ENCODE data around the gene TMEM243. TPM values are rescaled to one million over a fixed set of nuclear protein-coding genes. Genes with fewer than 3 reads are reported as not detected.
A peak's percentile ranks its signal among the peaks of the same experiment; 100 is the strongest.
"Not testable (repeated sequence)": the region's sequence is repeated elsewhere in the genome, so short reads cannot be mapped to it uniquely, and the experiment has no call there.

Gene TMEM243, protein sequence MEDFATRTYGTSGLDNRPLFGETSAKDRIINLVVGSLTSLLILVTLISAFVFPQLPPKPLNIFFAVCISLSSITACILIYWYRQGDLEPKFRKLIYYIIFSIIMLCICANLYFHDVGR
- total RNA-seq, result 8.7 and 11.2 TPM in 2 replicates

DNA sequence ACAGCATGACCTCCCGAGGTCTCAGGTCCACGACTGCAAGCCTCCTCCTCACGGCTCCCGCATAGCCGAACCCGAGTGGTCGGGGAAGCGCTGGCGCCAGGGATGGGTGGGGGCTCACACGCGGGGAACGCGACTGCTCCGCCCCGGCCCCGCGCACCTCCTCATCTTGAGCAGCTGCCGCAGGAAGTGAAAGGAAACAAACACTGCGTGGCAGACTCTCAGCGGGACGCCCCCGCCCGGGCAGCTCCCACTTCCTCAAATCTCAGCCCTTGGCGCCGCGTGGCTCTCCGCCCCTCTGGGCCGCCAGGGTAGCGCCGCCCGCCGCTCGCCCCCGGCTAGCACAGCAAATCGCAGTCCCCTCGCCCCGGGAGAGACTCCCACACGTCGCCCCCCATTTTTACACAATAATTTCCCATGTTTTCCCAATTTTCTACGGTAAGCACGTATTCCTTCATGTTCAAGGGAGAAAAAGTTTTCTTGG lies at the start of gene TMEM243:
Gene TMEM243, minus strand, starts transcription at position 188 of the 481 bp plus-strand sequence. CDS start 229 bp downstream, outside the sequence.
- peak in 1 of 2 donors; percentile 88 for DNase-seq (ENCODE audit: low read depth in 2 of 2)

DNA sequence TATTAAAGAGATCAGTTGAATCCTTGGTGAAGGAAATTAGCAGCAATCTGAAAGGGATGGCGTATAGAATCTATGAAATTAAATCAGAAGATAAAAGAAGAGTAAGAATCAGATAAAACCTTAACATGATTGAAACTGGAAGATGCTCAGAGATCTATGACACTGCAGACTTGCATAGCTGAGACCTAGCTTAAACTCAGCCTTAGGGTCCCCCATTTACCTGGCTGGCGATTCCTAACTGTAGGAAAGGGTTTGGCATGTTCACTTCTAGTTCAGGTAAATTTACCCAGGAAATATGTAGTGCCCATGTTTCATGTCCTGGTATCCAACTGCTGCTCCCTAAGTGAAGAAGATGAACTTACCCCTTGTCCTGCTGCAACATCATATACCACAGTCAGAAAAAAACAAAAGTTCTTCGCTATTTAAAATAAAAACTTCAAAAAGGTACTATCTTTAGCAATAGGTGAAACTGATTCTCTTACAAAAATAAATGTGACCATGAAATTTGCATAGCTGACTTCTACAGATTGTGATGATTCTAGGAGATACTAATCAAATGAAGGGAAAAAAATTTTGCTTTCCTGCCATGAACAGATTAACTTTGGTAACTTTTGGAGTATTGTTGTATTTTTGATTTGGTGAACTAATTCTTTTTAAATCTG lies 47.8 kb upstream of the TMEM243 start:
- no peak for DNase-seq (ENCODE audit: low read depth in 2 of 2)

DNA sequence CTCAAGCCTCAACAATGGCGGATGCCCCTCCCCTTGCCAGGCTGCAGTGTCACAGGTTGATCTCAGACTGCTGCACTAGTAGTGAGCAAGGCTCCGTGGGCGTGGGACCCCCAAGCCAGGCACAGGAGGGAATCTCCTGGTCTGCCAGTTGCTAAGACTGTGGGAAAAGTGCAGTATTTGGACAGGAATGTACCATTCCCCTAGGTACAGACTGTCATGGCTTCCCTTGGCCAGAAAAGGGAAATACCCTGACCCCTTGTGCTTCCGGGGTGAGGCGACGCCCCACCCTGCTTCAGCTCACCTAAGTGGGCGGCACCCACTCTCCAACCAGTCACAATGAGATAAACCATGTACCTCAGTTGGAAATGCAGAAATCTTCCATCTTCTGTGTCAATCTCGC lies 44.0 kb upstream of the TMEM243 start:
- DNase-seq (ENCODE audit: low read depth in 2 of 2), result no peak

DNA sequence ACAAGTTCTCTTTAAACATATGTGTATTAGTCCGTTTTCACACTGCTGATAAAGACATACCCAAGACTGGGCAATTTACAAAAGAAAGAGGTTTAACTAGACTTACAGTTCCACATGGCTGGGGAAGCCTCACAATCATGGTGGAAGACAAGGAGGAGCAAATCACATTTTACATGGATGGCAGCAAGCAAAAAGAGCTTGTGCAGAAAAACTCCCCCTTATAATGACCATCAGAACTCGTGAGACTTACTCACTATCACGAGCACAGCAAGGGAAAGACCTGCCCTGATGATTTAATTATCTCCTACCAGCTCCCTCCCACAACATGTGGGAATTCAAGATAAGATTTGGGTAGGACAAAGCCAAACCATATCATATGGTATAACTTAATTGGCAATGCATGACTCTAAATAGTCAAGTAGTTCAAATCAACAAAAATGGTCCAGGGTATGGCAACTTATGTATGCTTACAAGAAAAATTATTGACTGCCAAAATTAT lies 34.1 kb upstream of the TMEM243 start:
- no peak for DNase-seq (ENCODE audit: low read depth in 2 of 2)

DNA sequence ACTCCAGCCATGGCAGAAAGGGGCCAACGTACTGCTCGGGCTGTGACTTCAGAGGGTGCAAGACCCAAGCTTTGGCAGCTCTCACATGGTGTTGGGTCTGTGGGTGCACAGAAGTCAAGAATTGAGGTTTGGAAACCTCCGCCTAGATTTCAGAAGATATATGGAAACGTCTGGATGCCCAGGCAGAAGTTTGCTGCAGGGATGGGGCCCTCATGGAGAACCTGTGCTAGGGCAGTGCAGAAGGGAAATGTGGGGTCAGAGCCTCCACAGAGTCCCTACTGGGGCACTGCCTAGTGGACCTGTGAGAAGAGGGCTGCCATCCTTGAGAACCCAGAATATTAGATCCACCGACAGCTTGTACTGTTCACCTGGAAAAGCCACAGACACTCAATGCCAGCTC lies 26.1 kb upstream of the TMEM243 start:
- not testable (repeated sequence) for DNase-seq (ENCODE audit: low read depth in 2 of 2)

DNA sequence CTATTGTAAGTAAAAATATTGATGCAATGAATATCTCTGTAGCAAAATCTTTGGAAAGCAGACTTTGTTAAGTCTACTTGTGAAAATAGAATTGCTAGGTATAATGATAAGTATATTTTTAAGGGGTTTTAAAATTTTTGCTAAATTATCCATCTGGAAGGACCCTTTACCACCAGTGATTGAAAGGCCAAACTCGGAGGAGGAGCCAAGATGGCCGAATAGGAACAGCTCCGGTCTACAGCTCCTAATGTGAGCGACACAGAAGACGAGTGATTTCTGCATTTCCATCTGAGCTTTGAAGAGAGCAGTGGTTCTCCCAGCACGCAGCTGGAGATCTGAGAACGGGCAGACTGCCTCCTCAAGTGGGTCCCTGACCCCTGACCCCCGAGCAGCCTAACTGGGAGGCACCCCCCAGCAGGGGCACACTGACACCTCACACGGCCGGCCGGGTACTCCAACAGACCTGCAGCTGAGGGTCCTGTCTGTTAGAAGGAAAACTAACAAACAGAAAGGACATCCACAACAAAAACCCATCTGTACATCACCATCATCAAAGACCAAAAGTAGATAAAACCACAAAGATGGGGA lies 19.0 kb upstream of the TMEM243 start:
- DNase-seq (ENCODE audit: low read depth in 2 of 2), result not testable (repeated sequence)

DNA sequence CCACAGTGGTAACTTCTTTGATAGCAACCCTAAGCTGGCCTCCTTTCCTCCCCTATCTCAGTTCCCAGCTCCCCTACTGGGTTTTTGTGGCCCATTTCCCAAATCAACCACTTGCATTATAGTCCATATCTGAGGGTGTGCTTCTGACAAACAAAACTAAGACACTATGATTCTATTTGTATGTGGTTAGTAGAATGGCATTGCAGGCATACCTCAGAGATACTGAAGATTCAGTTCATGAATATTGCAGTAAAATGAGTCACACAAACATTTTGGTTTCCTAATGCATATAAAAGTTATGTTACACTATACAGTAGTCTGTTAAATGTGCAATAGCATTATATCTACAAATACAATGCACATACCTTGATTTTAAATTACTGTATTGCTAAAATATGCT lies 15.4 kb upstream of the TMEM243 start:
- no peak for DNase-seq (ENCODE audit: low read depth in 2 of 2)

DNA sequence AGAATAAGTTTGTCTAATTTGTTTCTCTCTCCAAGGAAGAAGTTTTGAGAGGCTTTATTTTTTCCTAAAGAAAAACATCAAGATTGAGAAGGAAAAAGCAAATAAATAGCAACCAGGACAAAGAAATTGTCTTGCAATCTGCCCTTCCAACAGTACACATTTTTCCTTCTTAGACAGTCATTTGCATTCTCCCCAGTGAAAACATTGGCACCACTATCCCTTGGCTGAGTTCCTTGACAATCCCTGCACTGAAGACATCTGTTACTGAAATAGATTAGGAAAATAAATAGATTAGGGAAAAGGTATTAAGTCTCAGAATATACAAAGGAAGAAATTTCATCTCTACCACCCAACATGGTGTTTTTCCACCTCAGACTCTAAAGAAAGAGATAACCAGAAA lies 12.2 kb upstream of the TMEM243 start:
- no peak for DNase-seq (ENCODE audit: low read depth in 2 of 2)

DNA sequence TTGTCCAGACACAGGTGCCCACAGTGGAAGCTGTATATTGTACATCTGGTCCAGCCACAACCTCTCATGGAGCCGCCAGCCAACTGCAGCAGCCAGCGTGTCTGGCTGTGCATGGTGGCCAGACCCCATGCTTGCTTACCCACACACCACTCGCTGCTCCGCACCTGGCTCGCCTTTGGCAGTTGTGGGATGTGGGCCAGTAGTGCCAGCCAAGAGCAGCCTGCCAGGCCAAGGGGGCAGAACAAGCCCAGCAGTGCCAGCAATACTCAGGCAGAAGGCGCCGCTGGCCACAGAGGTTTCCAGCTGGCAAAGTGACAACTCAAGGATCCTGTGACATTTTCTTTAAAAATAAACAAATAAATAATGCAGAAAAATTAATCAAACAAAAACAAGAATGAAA lies 11.7 kb upstream of the TMEM243 start:
- no peak for DNase-seq (ENCODE audit: low read depth in 2 of 2)

DNA sequence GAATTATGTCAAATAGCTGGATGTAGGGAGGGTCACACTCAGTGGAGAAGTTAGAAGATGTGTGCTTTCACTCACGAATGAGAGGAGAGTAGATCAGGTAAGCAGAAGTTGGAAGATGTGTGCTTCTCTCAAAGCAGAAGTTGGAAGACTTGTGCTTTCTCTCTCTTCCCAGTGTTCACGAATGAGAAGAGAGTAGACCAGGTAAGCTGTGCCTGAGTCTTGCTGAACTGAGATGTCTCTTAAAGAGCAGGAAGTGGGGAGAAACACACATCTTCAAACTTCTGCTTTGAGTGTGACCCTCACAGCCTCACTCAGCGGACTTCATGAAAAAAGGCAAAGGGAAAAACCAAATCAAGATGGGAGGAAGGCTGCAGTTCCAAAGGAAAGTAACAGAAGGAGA lies 7.0 kb upstream of the TMEM243 start:
- no peak for DNase-seq (ENCODE audit: low read depth in 2 of 2)

DNA sequence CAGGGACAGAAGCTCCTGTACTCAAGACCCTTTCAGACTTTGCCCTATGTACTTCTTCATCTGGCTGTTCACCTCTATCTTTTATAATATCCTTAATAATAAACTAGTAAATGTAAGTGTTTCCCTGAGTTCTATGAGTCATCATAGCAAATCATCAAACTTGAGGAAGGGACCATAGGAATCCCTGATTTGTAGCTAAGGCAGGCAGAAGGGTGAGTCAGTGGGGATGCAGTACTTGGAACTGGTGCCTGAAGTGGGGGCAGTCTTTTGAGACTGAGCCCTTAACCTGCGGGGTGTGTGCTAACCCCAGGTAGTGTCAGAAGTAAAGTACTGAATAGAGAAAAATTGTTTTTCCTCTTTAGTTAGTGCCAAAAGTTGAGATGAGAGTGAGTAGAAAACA lies 6.2 kb upstream of the TMEM243 start:
- DNase-seq (ENCODE audit: low read depth in 2 of 2), result no peak

DNA sequence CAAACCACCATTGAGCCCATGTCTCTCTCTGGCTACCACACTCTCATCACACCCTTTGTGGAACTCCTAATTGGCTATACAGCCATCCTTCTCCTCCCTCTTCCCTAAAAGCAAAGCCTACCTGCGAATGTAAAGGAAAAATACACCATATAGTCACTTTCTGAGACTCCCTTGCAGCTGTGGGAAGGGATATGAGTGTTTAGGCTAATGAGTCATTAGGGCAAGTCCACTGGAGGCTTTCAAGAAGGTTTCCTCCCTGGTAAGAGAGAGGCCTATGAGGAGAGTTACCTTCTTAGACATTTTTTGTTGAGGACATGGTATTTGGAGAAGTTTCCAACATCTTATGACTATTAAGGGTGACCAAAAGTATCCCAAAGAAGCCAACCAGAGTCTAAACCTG lies 4.1 kb upstream of the TMEM243 start:
- no peak for DNase-seq (ENCODE audit: low read depth in 2 of 2)

DNA sequence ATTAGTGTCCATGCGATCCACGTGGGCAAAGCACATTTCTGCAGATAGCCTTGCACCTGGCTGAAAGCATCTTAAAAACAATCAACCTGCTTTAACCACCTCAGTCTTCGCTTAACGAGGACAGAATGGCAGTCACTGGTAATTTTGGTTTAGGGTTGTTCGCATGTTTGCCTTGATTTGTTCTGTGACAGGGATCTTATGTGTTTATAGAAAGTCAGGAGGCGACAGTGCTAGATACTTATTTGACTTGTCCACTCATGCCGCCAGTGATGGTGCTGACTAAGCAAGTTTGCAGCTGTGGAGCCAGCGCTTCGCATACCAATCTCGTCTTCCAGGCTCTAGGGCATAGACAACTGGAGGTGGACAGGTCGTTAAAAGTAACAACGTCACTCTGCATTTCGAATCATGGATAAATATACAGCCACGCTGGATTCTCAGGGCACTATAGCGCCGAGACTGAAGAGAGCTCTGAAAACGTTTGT lies 1.2 kb upstream of the TMEM243 start:
- DNase-seq (ENCODE audit: low read depth in 2 of 2), result no peak

DNA sequence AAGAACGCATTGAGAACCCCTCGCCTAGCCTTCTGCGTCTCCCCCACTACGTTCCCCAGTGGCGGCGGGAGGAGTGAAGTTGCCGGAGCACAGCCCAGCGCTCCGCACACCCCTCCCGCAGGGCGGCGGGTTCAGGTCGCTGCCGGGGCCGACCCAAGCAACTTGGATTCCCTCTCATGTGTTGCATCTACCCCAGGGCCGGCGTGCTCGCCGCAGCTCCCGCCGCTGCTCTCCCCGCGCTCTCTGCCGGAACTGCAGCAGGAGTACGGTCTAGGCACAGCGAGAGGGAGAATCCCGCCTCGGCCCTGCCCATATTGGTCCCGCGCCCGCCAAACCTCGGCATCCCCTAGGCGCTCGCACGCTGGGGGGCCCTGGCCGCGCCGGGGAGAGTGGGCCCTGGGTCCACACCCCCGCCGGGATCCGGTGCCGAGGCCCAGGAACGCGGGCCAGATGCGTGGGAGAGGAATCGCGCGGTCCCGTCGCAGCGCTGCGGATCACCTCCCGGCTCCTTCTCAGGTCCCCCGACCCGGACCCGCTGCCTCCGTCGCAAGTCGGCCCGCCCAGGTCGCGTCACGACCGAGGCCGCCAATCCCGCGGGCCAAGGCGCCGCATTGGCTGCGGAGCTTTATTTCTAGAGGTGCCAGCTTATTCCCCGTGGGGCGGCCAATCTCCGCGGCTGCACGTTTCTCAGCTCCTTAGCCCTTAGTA lies 648 bp upstream of the TMEM243 start:
- DNase-seq (ENCODE audit: low read depth in 2 of 2), result peak in 1 of 2 donors; percentile 86

DNA sequence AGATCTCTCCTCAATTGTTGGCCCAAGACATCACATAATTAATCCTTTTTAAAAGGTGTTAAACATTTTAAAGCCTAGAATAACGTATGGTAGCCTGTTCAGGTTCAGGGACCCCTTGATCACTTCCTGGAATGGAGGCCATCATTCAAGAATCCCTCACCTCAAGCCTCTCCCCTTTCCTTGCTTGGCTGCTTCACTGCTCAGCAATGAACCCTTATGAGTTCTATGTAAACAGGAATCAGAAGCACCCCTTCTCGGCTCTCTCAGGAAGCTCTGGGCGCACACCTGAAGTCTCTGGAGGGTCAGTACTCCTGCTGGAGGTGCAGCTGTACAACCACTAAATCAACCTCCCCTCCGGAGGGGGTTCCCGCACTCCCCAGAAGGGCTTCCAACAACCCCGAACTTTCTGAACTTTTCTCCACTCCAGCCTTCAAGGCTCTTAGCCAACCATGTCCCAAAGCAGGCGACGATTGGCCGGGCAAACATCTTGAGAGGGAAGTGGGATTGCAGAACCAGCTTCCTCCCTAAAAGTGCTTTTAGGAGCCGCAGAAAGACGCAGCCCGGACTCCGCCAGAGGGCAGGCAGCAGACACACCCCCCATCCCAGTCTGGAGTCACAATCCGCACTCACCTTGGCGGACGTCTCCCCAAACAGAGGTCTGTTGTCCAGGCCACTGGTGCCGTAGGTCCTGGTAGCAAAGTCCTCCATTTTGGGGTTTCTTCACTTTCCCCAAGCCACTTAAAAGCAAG lies 562 bp downstream of the TMEM243 start:
- peak in 1 of 2 donors; percentile 46 for DNase-seq (ENCODE audit: low read depth in 2 of 2)

DNA sequence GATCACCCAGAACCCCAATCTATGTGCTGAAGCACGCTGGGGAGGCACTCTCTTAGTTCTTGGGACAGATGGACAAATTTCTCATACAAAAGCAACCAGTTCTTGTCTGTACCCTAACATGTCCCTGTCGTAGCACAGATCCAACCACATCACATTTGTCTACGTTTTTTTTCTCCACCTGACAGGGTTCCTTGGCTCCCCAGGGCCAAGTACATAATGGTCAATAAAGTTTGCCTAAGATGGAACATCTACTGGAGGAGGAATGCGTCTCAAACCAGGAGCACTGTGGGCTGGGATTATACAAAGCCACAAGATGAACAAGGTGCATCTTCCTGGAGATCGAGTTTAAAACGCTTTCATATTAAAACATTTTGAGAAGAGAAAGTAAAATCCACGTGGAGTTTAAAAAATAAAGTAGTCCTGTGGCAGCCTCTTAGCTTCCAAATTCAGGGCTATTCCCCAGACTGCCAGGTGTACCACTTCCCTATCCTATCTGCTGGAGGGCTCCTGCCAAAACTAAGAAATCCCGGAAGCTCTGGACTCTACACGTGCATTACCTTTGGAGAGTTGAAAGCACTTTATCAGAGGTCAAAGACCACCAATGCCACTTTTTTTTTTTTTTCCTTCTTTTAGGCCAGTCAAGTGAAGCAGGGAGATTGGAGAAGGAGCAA lies 1.4 kb downstream of the TMEM243 start:
- DNase-seq (ENCODE audit: low read depth in 2 of 2), result no peak

DNA sequence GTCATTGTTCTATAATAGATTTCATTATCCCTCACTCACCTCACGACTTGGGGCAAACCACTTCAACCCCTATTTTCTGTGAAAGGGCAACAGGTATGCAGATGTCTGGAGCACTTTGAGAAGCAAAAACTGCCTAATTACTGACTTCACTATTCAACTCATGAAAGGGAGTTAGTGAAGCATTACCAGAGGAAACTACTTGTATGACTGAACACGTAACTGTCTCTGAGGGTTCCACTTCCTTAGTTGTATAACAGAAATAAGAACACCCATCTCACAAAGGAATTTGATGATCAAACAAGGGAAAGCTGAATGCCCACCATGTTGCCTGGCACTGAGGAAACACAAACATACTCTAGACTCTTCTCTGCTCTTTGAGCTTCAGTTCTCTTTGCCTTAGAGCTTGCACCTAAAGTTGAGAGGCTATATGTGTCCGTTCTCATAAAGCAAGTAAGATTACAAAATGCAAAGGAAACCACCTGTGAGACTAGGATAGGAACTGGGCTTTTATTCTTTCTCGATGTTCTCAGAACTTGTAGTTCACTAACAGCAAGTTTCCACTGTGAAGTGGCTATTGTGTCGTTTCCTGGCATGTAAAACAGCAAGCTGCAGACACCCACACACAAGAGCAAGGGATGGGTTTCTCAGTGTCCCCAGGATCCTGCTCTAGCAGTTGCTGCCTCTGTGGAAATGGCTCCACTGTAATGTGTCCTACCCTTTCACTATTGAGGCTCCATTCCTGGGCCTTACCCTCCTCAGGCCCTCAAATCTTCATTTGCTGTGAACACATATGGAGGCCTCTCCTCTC lies 2.6 kb downstream of the TMEM243 start:
- peak in 1 of 2 donors; percentile 25 for DNase-seq (ENCODE audit: low read depth in 2 of 2)

DNA sequence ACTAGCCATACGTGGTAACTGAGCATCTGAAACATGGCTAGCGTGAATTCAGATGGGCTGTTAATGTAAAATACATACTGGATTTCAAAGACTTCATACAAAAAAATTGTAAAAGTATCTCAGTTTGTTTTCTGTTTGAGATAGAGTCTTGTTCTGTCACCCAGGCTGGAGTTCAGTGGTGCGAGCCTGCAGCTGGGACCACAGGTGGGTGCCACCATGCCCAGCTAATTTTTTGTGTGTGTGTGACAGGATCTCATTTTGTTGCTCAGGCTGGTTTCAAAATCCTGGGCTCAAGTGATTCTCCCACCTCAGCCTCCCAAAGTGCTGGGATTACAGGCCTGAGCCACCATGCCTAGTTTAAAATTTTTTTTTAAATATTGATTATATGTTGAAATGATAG lies 4.5 kb downstream of the TMEM243 start:
- DNase-seq (ENCODE audit: low read depth in 2 of 2), result no peak

DNA sequence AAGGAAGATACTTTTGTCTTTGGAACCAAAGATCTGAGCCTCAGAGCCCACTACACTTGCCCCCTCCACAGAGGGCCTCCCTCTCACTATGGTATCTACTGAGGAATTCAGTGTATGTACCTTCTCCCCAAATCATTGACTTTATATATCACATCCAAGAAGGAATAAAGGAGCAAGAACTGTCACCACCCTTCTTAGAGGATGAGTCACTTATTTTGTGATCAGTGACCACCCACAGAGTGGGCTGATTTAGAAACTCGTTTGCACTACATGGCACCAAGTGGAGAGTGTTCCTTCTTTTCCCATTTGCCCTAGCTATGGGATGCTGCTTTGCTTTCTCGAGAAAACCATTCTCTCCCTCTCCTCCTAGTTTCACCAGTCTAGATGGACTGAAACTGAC lies 5.7 kb downstream of the TMEM243 start:
- DNase-seq (ENCODE audit: low read depth in 2 of 2), result no peak

DNA sequence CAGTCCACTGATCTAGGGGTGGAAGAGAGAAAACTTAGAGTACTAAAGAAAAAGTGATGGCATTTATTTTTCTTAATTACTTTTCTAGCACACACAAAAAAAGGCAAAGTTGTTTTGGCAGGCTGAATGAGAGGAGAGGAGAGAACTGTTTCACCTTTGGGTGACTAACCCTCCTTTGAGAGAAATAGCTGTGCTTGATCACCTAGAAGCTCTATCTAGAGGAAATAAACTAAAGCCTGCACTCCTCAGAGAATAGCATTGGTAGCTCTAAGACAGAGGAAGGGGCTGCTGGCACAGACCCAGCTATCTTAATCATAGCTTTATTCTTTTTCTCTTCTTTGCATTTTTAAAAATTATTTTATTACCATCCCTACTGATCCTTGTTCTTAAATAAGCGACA lies 6.3 kb downstream of the TMEM243 start:
- DNase-seq (ENCODE audit: low read depth in 2 of 2), result no peak
